Posterior vena cava (tissue), 2 donors: ENCODE measurements around the gene RPS18. TPM values are rescaled to one million over a fixed set of nuclear protein-coding genes. Genes with fewer than 3 reads are reported as not detected.

ENCODE experiments used
- DNase-seq: peaks from one replicate; pipeline ENCODE4 v3.0.0-alpha.2; 2020; ENCODE audit warnings: low spot score
- intact Hi-C, 2 donors: fragments of 100-400 bp; cut with DNase I; formaldehyde crosslinking; loops; one replicate each; pipeline versions ENCODE4 v1.14.1 to v1.14.2; 2022 to 2023
- total RNA-seq, 2 donors: library from RNA; stranded (reverse); fragmentation: NEBNext Ultra II Directional; extraction: Animal tissue kit (Norgen Biotek cat#: 25700); gene quantifications; one replicate each; pipeline ENCODE4 v1.2.1, GENCODE V29; 2021
- donor health status: DM: yes; HTN: yes; CAD: no.
- donor health status: DM: yes; HTN: yes; CAD: no.

Gene RPS18
- total RNA-seq, 2 donors from 2014 or later = 1,709 to 1,844 TPM

- no peak for DNase-seq
- intact Hi-C loops = no loop called here
These were observed 15.4 kb downstream of the RPS18 start for GRCh38 chr6:33286946-33287914.

GRCh38 chr6:33288141-33288920, 16.5 kb downstream of the RPS18 start:
- intact Hi-C loops = no loop called here
- DNase-seq = no peak

GRCh38 chr6:33288921-33289783, 17.3 kb downstream of the RPS18 start, which contains the start of the genes PFDN6 and WDR46:
Gene PFDN6 (plus strand): TSS chr6:33289601. CDS start chr6:33289857, 256 bp downstream.
Gene WDR46 (minus strand): TSS chr6:33289239. CDS start chr6:33289170, 69 bp downstream.
- intact Hi-C loops = no loop called here
- peak; percentile 91 for DNase-seq

- DNase-seq = no peak
- intact Hi-C loops = no loop called here
These were observed 18.0 kb downstream of the RPS18 start for GRCh38 chr6:33289784-33290315.

- DNase-seq = no peak
- intact Hi-C loops = no loop called here
These were observed 18.6 kb downstream of the RPS18 start for GRCh38 chr6:33290459-33290858.

- intact Hi-C loops = no loop called here
- DNase-seq = peak; percentile 69
These were observed 21.3 kb downstream of the RPS18 start for GRCh38 chr6:33292996-33293682.

- intact Hi-C loops = no loop called here
- DNase-seq = peak; percentile 67
These were observed 22.4 kb downstream of the RPS18 start for GRCh38 chr6:33294086-33294823.

- intact Hi-C loops = no loop called here
- peak; percentile 74 for DNase-seq
These were observed 23.9 kb downstream of the RPS18 start for GRCh38 chr6:33295621-33296369.

GRCh38 chr6:33296797-33297405, 25.0 kb downstream of the RPS18 start:
- DNase-seq = peak; percentile 55
- intact Hi-C loops = no loop called here

GRCh38 chr6:33297406-33297955, 25.6 kb downstream of the RPS18 start:
- intact Hi-C loops = no loop called here
- peak; percentile 81 for DNase-seq

GRCh38 chr6:33297956-33298772, 26.3 kb downstream of the RPS18 start:
- peak; percentile 89 for DNase-seq
- intact Hi-C loops = no loop called here

- intact Hi-C loops = no loop called here
- peak; percentile 96 for DNase-seq
These were observed 26.9 kb downstream of the RPS18 start, which contains the start of gene RGL2 for GRCh38 chr6:33298773-33299236. Gene RGL2 (minus strand): TSS chr6:33298942. CDS start chr6:33298610, 332 bp downstream.

- peak; percentile 97 for DNase-seq
- intact Hi-C loops = no loop called here
These were observed 27.5 kb downstream of the RPS18 start for GRCh38 chr6:33299237-33299944.

GRCh38 chr6:33301877-33302276, 30.0 kb downstream of the RPS18 start:
- intact Hi-C loops = no loop called here
- DNase-seq = no peak

GRCh38 chr6:33304216-33304615, 32.3 kb downstream of the RPS18 start:
- no peak for DNase-seq
- intact Hi-C loops = no loop called here
